Stimulated activated CD4-positive, alpha-beta T cell treated with anti-CD3 and anti-CD28 coated beads, Interleukin-15, amount 100 ng/mL, for 24 hours (primary cell): Measurements from ENCODE around the gene CDKN1A.
"Not testable (repeated sequence)": the region's sequence is repeated elsewhere in the genome, so short reads cannot be mapped to it uniquely, and the experiment has no call there.

Experiments used
- DNase-seq: peaks from one replicate; pipeline ENCODE4 v3.0.0-alpha.2; 2020

The CDKN1A gene

GRCh38 chr6:36722879-36723278 lies 44.4 kb downstream of the CDKN1A start:
- DNase-seq = no peak

- DNase-seq = not testable (repeated sequence)
These were observed 45.5 kb downstream of the CDKN1A start for GRCh38 chr6:36723992-36724391.

- peak; percentile 80 for DNase-seq
These were observed 46.2 kb downstream of the CDKN1A start for GRCh38 chr6:36724514-36725390.

- no peak for DNase-seq
These were observed 47.1 kb downstream of the CDKN1A start for GRCh38 chr6:36725581-36725980.

GRCh38 chr6:36727505-36728021 lies 49.0 kb downstream of the CDKN1A start:
- DNase-seq = peak; percentile 20

GRCh38 chr6:36728289-36729160 lies 50.0 kb downstream of the CDKN1A start:
- no peak for DNase-seq

- DNase-seq = no peak
These were observed 50.6 kb downstream of the CDKN1A start for GRCh38 chr6:36729161-36729524.

GRCh38 chr6:36730424-36731380 lies 52.2 kb downstream of the CDKN1A start:
- no peak for DNase-seq

GRCh38 chr6:36731622-36732310 lies 53.3 kb downstream of the CDKN1A start:
- DNase-seq = no peak

GRCh38 chr6:36733300-36733699 lies 54.8 kb downstream of the CDKN1A start:
- no peak for DNase-seq

GRCh38 chr6:36734486-36735060 lies 56.1 kb downstream of the CDKN1A start:
- DNase-seq = no peak

- peak; percentile 42 for DNase-seq
These were observed 56.9 kb downstream of the CDKN1A start for GRCh38 chr6:36735110-36736071.
